MM.1S (cell line): ENCODE results near the gene PACS2.

Source experiments
- EZH2 ChIP-seq: fragments of 300-600 bp; sonication (generic); optimal IDR thresholded peaks from 2 replicates; pipeline ENCODE3; 2017; ENCODE audit warnings: low read depth, mild to moderate bottlenecking, antibody characterized with exemption, low read length, mixed read lengths
- EZH2phosphoT487 ChIP-seq: fragments of 300-600 bp; sonication (generic); IDR thresholded peaks from 2 replicates; pipeline ENCODE4 v1.6.1; 2018; ENCODE audit warnings: antibody characterized with exemption, low read length
- TF ChIP-seq, protein P1 (sequence below): fragments of 300-600 bp; sonication (generic); IDR thresholded peaks from 2 replicates; pipeline ENCODE4 v1.5.1; 2016; ENCODE audit warnings: antibody characterized with exemption, low read length, mixed read lengths

DNA sequence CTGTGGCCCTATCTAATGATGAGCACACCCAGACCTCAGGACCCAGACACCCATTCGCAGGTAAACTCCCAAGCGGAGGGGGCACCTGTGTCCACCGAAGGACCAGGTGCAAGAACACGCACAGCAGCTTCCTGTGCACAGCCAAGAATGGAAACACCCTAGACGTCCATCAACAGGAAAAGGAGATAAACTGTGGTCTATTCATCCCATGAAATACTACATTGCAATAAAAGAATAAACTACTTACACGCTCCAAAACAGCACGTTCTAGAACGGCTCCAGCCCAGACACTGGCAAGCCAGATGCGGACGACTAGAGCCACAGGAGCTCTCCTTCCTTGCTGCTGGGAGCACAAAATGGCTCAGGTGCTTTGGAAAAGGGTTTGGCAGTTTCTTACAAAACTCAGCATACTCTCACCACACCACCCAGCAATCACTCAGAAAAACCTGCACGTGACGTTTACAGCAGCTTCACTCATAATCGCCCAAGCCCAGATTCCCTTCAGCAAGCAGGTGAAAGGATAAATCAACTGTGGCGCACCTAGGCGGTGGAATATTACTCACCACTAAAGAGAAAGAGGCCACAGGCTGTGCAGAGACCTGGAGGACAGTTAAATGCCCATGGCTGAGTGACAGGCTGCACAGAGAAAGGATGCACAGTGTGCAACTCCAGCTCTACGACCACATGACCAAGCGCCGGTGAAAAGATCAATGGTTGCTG is 34.7 kb upstream of the PACS2 start:
- TF ChIP-seq, protein P1, sequence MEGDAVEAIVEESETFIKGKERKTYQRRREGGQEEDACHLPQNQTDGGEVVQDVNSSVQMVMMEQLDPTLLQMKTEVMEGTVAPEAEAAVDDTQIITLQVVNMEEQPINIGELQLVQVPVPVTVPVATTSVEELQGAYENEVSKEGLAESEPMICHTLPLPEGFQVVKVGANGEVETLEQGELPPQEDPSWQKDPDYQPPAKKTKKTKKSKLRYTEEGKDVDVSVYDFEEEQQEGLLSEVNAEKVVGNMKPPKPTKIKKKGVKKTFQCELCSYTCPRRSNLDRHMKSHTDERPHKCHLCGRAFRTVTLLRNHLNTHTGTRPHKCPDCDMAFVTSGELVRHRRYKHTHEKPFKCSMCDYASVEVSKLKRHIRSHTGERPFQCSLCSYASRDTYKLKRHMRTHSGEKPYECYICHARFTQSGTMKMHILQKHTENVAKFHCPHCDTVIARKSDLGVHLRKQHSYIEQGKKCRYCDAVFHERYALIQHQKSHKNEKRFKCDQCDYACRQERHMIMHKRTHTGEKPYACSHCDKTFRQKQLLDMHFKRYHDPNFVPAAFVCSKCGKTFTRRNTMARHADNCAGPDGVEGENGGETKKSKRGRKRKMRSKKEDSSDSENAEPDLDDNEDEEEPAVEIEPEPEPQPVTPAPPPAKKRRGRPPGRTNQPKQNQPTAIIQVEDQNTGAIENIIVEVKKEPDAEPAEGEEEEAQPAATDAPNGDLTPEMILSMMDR, result no peak
- TF ChIP-seq EZH2, result no peak
- TF ChIP-seq EZH2phosphoT487, result no peak
